Measurements from ENCODE around the gene SIPA1L2.

SIPA1L2 gene

GRCh38 chr1:232644209-232644608 is 14.3 kb upstream of the SIPA1L2 start:
- in situ Hi-C loops (cut with HindIII; ENCODE audit: low sequenced_read_pairs), result no loop called here

DNA sequence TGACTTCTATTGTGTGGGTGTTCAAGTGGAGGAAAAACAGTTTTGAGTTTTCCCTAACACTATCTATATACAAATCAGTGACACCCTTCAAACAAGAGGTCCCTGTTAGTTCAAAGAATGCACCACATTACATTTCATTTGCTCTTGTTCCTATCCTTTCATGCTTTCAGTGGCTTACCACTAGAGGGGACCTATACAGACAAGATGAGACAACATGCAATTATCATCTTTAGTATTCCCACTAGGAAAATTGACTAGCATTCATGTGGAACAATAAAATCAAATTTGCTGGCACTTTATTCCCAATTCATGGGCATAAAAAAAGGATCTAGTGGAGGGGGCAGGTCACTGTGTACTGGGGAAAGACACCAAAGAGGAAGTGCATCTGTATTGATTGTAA is 13.3 kb upstream of the SIPA1L2 start:
- in situ Hi-C loops (cut with HindIII; ENCODE audit: low sequenced_read_pairs), result no loop called here

- in situ Hi-C loops (cut with HindIII; ENCODE audit: low sequenced_read_pairs), result no loop called here
Observed at GRCh38 chr1:232641507-232641906, 11.6 kb upstream of the SIPA1L2 start.

- in situ Hi-C loops (cut with HindIII; ENCODE audit: low sequenced_read_pairs), result no loop called here
Observed at GRCh38 chr1:232636799-232637198, 6.9 kb upstream of the SIPA1L2 start.

DNA sequence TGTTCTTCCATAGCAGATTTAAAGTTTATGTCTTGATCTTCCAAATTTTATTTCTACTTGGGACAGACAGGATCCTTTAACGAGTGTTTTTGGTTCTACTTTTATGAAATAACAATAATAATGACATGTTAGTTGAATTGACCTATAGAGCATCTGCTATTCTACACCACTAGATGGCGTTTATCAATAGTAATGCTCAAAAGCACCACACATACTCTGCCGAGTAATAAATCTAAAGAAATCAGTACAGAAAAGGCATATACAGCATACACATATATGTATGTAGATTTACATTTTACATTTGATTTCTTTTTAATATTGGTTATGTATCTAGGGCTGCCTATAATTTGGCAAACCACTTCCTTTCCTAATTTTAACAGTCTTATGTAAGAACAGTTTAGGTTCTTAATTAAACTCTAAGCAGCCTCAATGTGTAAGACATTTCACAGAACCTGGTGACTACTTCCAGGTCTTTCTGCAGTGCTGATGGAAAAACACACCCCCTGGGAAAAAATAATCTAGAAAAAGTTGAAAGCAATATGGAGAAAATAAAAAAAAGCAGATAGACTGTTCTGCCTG is 5.9 kb upstream of the SIPA1L2 start:
- in situ Hi-C loops (cut with HindIII; ENCODE audit: low sequenced_read_pairs), result no loop called here

DNA sequence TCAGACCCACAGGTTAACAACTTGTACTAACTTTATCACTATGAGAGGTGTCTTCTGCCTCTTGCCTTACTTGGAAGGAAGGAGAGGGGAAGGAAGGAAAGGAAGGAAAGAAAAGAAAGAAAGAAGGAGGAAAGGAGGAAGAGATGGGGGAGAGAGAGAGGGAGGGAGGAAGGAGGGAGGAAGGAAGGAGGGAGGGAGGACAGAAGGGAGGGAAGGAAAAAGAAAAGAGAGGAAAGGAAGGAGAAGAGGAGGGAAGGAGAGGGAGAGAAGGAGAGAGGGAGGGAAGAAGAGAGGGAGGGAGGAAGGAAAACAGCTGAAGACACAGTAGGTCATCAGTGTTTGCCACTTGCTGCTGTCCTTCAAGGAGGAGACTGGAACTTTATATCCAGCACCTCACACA is 5.3 kb upstream of the SIPA1L2 start:
- in situ Hi-C loops (cut with HindIII; ENCODE audit: low sequenced_read_pairs), result no loop called here

DNA sequence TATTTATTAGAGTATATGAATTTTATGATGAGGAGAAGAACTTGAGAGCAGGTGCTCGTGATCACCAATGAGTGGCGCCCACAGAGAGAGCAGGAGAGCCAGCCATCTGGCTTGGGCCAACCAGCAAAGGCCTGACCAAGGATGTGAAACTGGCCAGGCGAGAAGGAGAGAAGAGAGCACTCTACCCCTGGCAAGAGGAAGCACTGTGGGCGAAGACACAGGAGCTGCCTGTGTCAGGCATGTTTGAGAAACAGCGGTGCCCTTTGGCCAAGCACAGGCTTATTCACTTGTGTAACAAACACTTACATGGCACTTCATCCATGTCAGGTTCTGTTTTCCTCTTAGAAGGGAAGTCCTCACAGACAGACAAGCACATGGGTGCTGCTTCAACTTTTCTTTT is 4.2 kb upstream of the SIPA1L2 start:
- in situ Hi-C loops (cut with HindIII; ENCODE audit: low sequenced_read_pairs), result no loop called here

DNA sequence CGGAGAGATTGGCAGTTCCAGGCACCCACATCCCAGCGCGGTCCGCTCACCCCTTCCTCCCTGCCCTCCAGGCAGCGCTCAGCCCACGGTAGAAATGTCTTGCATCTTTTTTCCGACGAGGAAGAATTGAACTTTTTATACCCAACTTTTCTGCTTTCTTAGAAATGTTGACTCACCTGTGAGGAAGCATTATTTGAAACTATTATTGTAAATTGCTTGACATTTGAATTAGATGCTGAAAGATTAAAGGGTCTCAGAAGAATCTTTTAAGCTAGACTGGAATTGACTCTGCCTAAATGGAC is 912 bp upstream of the SIPA1L2 start:
- in situ Hi-C loops (cut with HindIII; ENCODE audit: low sequenced_read_pairs), result no loop called here

DNA sequence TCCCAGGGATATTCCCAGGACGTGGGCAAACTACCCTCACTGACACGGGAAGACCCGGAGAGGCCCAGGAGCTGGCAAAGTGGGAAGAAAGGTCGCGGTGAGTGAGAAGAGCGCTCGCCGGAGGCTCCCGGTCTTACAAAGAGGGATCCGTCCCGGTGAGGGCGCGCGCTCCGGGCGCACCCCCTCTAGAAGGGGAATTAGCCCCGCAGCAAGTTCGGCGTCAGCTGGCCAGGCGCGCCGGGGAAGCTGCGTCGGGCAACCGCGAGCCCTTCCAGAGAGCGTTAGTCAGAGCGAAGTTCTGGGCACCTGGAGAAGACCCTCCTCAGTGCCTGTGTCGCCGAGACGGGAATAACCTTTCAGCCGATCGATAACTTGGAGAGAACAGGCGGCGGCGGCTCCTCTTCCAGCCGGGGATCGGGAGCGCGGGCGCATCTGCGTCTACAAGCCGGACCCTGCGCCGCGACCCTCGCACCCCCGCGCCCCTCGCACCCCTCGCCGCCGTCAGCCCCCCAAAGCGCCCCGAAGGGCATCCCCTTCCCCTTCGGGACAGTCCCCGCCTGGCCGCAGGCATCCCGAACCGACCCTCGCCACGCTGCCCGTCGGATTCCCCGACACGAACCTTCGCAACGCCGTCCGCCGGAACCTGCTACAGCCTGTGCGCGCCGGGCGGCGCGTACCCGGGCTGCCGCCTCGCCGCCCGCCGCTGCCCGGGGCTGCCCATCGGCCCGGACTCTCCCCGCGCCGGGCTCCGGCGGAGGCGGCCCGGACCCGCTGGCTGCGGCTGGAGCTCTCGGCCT is 485 bp downstream of the SIPA1L2 start:
- in situ Hi-C loops (cut with HindIII; ENCODE audit: low sequenced_read_pairs), result no loop called here

GRCh38 chr1:232628335-232629249 is 1.3 kb downstream of the SIPA1L2 start:
- in situ Hi-C loops (cut with HindIII; ENCODE audit: low sequenced_read_pairs), result no loop called here

DNA sequence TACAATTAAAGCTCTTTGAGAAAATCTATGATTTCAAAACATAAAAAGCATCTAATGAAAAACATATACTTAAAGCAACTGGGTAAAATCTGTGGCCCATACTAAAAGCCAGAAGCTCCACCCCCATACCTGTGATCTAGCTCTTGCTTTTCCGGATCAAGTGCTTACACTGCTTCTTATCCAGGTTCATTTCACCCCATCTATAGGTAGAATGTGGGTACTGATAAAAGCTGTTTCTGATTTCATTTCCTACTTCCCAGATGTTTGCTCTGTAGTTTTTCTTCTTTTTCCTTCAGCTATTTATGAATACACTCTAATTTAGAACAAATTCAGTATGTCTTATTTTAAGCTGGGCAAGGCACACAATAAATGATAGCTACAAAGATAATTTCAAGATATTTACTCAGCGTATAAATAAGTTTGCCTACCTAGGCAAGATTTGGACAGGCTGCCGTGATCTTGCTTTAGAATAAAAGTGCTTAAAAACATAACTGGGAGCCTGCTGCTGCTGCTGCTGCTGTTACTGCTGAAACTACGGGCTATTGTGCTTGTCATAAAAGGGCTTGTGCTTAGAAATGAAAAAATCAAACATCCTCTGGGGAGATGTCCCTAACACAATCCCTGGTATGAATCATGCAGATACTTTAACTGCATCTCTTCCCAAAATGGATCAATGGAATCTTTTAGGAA is 2.1 kb downstream of the SIPA1L2 start:
- in situ Hi-C loops (cut with HindIII; ENCODE audit: low sequenced_read_pairs), result no loop called here

- in situ Hi-C loops (cut with HindIII; ENCODE audit: low sequenced_read_pairs), result no loop called here
Observed at GRCh38 chr1:232627171-232627570, 2.8 kb downstream of the SIPA1L2 start.

- in situ Hi-C loops (cut with HindIII; ENCODE audit: low sequenced_read_pairs), result no loop called here
Observed at GRCh38 chr1:232626452-232626851, 3.5 kb downstream of the SIPA1L2 start.

DNA sequence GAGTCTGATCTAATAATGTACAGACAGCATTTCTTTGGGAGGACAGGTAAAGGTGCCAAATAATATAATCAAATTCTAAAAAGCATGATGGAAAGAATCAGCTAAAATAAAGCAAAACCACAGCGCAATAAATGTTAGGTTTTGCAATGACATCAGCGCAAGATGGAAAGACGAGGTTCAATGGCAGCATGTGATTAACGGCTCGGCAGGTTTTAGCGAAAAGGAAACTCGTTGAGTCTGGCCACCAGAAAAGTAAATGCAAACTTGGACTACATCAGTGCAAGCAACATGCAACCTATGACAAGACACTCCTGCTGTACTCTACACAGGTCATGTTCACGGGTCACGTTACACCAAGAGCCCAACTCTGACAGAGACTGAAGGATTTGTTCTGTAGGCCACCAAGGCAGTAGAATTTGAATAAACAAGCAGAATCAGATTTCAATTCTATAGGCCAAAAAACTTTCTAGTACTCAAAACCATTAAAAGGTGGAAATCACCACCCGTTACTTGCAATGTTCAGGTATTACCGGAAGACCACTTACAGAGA is 4.5 kb downstream of the SIPA1L2 start:
- in situ Hi-C loops (cut with HindIII; ENCODE audit: low sequenced_read_pairs), result no loop called here

DNA sequence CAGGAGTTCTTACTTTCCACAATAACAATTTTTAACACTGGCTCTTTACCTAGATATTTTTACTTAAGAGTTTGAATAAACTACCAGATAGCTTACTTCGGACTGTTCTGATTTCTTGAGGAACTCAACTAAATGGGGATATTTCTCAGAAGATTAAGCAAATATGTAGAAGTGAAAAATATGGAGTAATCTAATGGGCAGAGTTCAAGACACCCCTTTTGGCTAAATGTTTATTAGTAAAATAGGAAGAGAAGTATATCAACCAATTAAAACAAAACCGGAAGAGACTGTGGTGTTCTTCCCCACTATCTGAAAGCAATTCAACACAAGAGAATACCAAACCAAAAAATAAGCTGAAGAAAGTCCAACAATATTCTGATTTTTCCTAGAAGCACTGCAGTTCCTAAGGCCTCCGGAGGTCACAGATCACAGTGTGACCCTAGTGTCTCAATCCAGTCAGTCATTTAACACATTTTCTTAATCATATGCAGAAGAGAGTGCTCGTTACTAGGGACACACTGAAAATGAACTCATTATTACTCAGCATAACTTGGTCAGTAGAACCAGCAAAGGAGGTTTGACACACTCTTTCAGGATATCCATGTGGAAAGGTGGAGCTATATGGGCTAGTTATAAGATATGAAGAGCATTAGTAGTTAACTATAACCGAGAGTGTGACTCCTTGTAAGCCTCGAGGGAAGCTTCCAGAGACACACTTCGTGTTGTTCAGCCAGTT is 5.2 kb downstream of the SIPA1L2 start:
- in situ Hi-C loops (cut with HindIII; ENCODE audit: low sequenced_read_pairs), result no loop called here

DNA sequence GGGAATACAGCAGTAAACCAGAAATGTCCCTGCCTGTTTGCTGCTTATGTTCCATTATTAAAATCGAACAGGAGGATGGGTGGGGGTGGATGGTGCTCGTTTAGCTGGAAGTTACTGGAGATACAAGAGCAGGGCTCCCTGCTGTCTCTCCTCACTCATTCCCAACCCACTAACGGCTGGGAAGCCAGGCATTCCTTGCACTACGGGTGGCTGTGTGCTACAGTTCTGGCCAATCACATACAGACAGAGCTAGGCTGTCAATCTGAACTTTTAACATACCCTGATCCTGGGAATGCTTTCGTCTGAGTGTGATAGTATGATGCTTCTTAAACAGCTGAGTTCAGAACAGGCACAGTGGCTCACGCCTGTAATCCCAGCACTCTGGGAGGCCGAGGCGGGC is 7.0 kb downstream of the SIPA1L2 start:
- in situ Hi-C loops (cut with HindIII; ENCODE audit: low sequenced_read_pairs), result no loop called here

- in situ Hi-C loops (cut with HindIII; ENCODE audit: low sequenced_read_pairs), result no loop called here
Observed at GRCh38 chr1:232622378-232622777, 7.6 kb downstream of the SIPA1L2 start.

- in situ Hi-C loops (cut with HindIII; ENCODE audit: low sequenced_read_pairs), result no loop called here
Observed at GRCh38 chr1:232621050-232621449, 8.9 kb downstream of the SIPA1L2 start.

DNA sequence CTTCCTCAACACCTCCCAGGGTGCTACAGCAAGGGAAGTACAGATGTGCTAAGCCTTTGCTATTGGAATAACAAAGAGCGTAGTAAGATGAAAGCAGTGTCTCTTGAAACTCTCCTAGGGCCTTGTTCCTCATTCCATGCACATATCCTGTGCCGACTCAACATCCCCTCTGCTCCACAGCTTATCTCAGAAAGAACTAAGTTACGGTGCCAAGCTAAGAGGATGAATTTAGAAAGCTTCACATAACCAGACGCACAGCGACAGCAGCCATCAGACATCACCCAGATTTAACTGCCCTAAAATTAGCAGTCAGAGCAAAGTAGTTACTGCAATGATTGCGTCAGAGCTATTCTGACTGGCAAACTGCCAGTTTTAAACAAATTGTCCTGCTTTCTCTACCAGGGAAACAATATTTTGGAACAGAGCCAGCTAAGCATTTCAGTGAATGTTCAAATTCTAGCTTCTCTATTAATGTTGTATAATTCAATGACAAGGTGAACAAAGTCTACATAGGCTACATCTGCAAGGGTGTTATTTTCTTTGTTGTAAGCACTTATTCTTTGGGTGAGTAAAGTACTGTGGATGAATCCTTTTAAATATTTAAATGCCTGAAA is 9.5 kb downstream of the SIPA1L2 start:
- in situ Hi-C loops (cut with HindIII; ENCODE audit: low sequenced_read_pairs), result no loop called here

DNA sequence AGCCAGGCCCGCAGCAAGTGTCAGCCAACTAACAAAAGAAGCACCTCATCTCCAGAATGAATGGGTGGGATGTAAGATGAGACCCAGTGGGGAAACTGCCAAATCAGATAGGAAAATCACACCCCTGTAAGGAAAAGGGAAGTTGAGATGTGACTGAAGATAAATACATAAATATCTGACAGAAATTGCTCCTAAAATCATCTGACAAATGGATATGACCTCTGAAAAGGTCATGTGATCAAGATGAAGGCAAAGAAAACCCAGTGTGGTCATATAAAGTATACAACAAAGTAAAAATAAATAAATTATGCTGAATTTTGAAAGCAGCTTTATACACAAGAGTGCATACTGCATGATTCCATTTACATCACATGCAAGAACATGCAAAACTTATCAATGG is 12.7 kb downstream of the SIPA1L2 start:
- in situ Hi-C loops (cut with HindIII; ENCODE audit: low sequenced_read_pairs), result no loop called here

Measured in DLD1 (cell line).